ENCODE data around the gene ANLN.

The ANLN gene

GRCh38 chr7:36449685-36450084 lies 60.0 kb downstream of the ANLN start:
- CTCF ChIA-PET, result no interaction called here
- TF ChIP-seq, protein P1, sequence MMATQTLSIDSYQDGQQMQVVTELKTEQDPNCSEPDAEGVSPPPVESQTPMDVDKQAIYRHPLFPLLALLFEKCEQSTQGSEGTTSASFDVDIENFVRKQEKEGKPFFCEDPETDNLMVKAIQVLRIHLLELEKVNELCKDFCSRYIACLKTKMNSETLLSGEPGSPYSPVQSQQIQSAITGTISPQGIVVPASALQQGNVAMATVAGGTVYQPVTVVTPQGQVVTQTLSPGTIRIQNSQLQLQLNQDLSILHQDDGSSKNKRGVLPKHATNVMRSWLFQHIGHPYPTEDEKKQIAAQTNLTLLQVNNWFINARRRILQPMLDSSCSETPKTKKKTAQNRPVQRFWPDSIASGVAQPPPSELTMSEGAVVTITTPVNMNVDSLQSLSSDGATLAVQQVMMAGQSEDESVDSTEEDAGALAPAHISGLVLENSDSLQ (IDR thresholded peaks at IDR 0.05), result no peak
- TF ChIP-seq SP1 (IDR thresholded peaks at IDR 0.05) (no peak), FOXK2 (IDR thresholded peaks at IDR 0.05) (no peak), ARNT (IDR thresholded peaks at IDR 0.05) (no peak), BHLHE40 (IDR thresholded peaks at IDR 0.05; ENCODE audit: borderline replicate concordance) (no peak), CTBP1 (IDR thresholded peaks at IDR 0.05; ENCODE audit: borderline replicate concordance) (no peak), NFRKB (IDR thresholded peaks at IDR 0.05) (no peak), HDGF (IDR thresholded peaks at IDR 0.05; ENCODE audit: borderline replicate concordance) (no peak), TARDBP (IDR thresholded peaks at IDR 0.05) (no peak), ELF4 (IDR thresholded peaks at IDR 0.05) (no peak), LEF1 (IDR thresholded peaks at IDR 0.05; ENCODE audit: borderline replicate concordance) (no peak), L3MBTL2 (conservative IDR thresholded peaks at IDR 0.05) (no peak)
- POLR2A ChIA-PET, result no interaction called here
- no peak for DNase-seq (ENCODE audit: extremely low spot score)

DNA sequence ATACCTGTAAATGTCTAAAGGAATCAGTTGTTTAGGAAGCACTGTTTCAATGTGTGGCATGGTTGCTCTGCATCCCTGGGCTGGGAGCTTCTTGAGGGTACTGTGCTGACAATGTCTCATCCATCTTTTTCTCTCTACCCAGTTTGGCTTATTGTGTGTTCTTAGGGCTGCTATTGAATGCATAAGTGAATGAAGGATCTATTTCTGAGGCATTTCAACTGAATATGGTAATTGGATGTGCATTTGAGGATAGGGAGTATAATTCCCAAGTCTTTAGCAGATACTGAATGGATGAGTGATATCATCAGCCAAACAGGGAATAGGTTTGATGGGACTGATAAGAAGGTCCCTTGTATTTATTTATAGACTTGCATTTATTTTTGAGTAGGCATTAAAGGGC lies 64.1 kb downstream of the ANLN start:
- DNase-seq (ENCODE audit: extremely low spot score), result no peak
- POLR2A ChIA-PET, result no interaction called here

GRCh38 chr7:36455646-36456045 lies 66.0 kb downstream of the ANLN start:
- 0 out of 2 replicates have a peak, but pooled peaks have one; percentile 26 for TF ChIP-seq ZNF384 (IDR thresholded peaks at IDR 0.05)
- TF ChIP-seq BHLHE40 (IDR thresholded peaks at IDR 0.05; ENCODE audit: borderline replicate concordance), result no peak
- ChIA-PET POLR2A (no interaction called here), CTCF (interaction anchor here (0.6 kb wide), 1 partner anchor 56 kb away, joined by 6 read pairs; no protein-coding TSS in a partner anchor)
- no peak for DNase-seq (ENCODE audit: extremely low spot score)

More for the DNA sequence above, 64.1 kb downstream of the ANLN start:
- TF ChIP-seq ZNF384 (IDR thresholded peaks at IDR 0.05) (no peak), LEF1 (IDR thresholded peaks at IDR 0.05; ENCODE audit: borderline replicate concordance) (no peak), SP1 (IDR thresholded peaks at IDR 0.05) (no peak)
- CTCF ChIA-PET, result no interaction called here

DNA sequence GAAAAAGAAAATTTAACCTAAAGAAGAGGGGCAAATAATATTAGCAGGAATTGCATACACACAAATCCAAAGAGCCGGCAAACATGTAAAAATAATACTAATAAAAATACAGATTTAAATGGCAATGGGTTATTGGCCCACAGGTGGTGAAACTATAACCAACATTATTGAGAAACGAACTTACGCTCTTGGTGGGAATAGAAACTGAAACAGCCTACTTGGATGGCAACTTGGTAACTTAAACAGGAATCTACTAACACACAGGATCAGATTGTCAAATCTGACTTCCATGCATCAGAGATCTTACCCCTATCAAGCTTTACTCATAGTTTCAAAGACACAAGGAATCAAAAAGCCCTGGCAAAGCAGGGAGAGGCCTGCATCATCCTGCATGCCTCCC lies 66.5 kb downstream of the ANLN start:
- ChIA-PET POLR2A (no interaction called here), CTCF (interaction anchor here (0.6 kb wide), 1 partner anchor 57 kb away, joined by 6 read pairs; no protein-coding TSS in a partner anchor)
- DNase-seq (ENCODE audit: extremely low spot score), result no peak
- TF ChIP-seq SUZ12 (IDR thresholded peaks at IDR 0.05) (no peak), LEF1 (IDR thresholded peaks at IDR 0.05; ENCODE audit: borderline replicate concordance) (no peak), ZNF384 (IDR thresholded peaks at IDR 0.05) (no peak), L3MBTL2 (conservative IDR thresholded peaks at IDR 0.05) (no peak), BHLHE40 (IDR thresholded peaks at IDR 0.05; ENCODE audit: borderline replicate concordance) (no peak)

DNA sequence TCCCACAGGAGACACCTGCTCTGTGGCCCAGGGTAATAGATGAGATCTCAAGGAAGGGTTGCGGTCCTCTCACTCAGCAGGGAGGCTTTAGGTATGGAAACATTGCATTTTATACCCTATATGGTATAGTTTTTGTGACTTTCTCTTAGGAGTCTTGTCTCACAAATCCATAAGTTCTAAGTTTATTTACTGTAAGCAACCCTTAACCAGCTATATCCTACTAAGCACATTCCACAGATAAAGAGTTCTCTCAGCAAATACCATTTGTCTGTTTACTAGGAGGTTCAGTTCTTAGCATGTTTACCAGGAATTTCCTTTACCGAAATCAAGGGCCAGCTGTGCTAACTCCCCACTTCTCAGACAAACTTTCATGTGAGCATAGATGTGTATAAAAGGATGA lies 66.9 kb downstream of the ANLN start:
- POLR2A ChIA-PET, result no interaction called here
- CTCF ChIA-PET, result no interaction called here
- DNase-seq (ENCODE audit: extremely low spot score), result no peak
- TF ChIP-seq FOXA1 (IDR thresholded peaks at IDR 0.05) (no peak), HDGF (IDR thresholded peaks at IDR 0.05; ENCODE audit: borderline replicate concordance) (no peak), ARNT (IDR thresholded peaks at IDR 0.05) (no peak), BHLHE40 (IDR thresholded peaks at IDR 0.05; ENCODE audit: borderline replicate concordance) (no peak)

GRCh38 chr7:36459236-36459960 lies 69.7 kb downstream of the ANLN start:
- POLR2A ChIA-PET, result no interaction called here
- no peak for DNase-seq (ENCODE audit: extremely low spot score)
- TF ChIP-seq ZNF384 (IDR thresholded peaks at IDR 0.05), result no peak
- no peak for TF ChIP-seq ELF4 (IDR thresholded peaks at IDR 0.05)
- TF ChIP-seq ARNT (IDR thresholded peaks at IDR 0.05), result no peak
- TF ChIP-seq CTBP1 (IDR thresholded peaks at IDR 0.05; ENCODE audit: borderline replicate concordance), result no peak
- TF ChIP-seq BHLHE40 (IDR thresholded peaks at IDR 0.05; ENCODE audit: borderline replicate concordance), result no peak
- CTCF ChIA-PET, result interaction anchor here (0.9 kb wide), 1 partner anchor 18 kb away, joined by 3 read pairs; no protein-coding TSS in a partner anchor

DNA sequence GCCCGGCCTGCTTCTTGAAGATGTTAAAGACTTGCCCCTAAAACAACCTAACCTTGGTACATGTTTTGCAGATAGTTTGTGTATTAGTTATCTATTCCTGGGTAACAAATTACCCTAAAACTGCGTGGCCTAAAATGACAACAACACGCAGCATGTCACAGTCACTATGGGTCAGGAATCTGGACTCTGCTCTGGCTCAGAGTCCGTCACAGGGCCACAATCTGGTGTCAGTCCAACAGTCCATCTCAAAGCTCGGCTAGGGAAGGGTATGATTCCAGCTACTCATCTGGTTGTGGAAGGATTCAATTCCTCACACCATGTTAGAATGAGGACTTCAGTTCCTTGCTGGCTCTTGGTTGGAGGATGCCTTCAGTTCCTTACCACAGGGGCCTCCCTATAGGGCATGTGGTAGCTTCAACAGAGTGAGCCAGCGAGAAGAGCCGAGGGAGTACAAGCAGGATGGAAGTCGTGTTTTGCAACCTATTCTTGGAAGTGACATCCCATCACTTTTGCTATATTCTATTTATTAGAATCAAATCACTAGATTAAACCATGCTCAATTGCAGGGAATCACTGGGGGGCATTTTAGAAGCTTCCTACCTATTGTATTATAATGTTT lies 71.3 kb downstream of the ANLN start:
- CTCF ChIA-PET, result interaction anchor here (0.9 kb wide), 1 partner anchor 738 kb away, joined by 3 read pairs; no protein-coding TSS in a partner anchor
- POLR2A ChIA-PET, result no interaction called here
- no peak for TF ChIP-seq SUZ12 (IDR thresholded peaks at IDR 0.05)
- no peak for TF ChIP-seq SP1 (IDR thresholded peaks at IDR 0.05)
- no peak for TF ChIP-seq BHLHE40 (IDR thresholded peaks at IDR 0.05; ENCODE audit: borderline replicate concordance)
- TF ChIP-seq L3MBTL2 (conservative IDR thresholded peaks at IDR 0.05), result no peak
- TF ChIP-seq, protein P1 (IDR thresholded peaks at IDR 0.05), result no peak
- DNase-seq (ENCODE audit: extremely low spot score), result no peak

DNA sequence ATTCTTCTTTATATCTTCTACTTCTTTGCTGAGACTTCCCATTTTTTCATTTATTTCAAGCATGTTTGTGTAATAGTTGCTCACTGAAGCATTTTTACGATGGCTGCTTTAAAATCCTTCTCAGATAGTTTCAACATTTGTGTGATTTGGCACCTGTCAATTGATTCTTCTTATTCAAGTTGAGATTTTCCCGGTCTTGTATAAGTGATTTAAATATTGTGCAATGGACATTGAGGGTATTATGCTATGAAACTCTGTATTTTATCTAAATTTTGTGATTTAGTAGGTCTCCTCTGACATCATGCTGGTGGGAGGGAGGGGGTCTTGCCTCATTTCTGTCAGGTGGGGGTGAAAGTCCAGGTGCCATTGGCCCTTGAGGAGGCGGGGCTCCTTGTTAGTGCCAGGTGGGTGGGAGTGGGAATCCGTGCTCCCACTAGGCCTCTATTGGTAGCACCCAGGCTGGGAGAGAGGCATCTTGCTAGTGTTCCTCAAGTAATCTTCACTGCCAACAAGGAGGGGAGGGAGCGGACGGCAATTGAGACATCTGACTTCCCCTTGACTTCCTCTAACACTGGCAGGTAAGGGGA lies 73.0 kb downstream of the ANLN start:
- POLR2A ChIA-PET, result no interaction called here
- CTCF ChIA-PET, result no interaction called here
- TF ChIP-seq ZNF384 (IDR thresholded peaks at IDR 0.05) (no peak), BHLHE40 (IDR thresholded peaks at IDR 0.05; ENCODE audit: borderline replicate concordance) (no peak), L3MBTL2 (conservative IDR thresholded peaks at IDR 0.05) (no peak), SP1 (IDR thresholded peaks at IDR 0.05) (no peak), NFRKB (IDR thresholded peaks at IDR 0.05) (no peak), HDGF (IDR thresholded peaks at IDR 0.05; ENCODE audit: borderline replicate concordance) (no peak), TARDBP (IDR thresholded peaks at IDR 0.05) (no peak)
- DNase-seq (ENCODE audit: extremely low spot score), result no peak

All from HEK293T (cell line).